ENCODE data around the gene NR1H3. TPM values are rescaled to one million over a fixed set of nuclear protein-coding genes. Genes with fewer than 3 reads are reported as not detected.

The NR1H3 gene
- total RNA-seq, 1 donor from 2014 or later, result 14.2 TPM

DNA sequence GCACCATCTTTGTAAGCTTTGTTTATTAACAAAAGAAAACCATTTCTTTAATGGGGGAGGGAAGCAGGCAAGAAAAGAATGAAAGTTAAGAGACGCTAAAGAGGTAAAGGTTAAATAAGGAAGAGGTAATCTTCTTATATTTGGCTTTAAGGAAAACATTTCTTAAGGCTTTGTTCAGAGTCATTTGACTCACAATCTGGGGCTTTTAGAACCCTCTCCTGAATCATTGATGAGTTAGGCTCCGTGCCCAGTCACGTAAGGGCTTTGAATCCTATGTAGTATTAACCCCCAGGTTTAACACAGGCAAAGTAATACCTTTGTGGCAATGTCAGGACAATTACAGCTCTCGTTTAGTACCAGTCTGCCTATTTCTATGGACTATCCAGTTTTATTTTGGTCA, 38.2 kb downstream of the NR1H3 start:
- Mint-ChIP-seq H3K4me3 (no peak overlapping the region), H3K27me3 (no peaks in the 10 kb centered on the region), H3K36me3 (peaks cover 49% of the 10 kb centered on the region), H3K4me1 (ENCODE audit: unreplicated experiment) (no peaks in the 10 kb centered on the region), H3K9me3 (peaks cover 15% of the 10 kb centered on the region), H3K27ac (no peak overlapping the region)
- TF ChIP-seq, protein P1, sequence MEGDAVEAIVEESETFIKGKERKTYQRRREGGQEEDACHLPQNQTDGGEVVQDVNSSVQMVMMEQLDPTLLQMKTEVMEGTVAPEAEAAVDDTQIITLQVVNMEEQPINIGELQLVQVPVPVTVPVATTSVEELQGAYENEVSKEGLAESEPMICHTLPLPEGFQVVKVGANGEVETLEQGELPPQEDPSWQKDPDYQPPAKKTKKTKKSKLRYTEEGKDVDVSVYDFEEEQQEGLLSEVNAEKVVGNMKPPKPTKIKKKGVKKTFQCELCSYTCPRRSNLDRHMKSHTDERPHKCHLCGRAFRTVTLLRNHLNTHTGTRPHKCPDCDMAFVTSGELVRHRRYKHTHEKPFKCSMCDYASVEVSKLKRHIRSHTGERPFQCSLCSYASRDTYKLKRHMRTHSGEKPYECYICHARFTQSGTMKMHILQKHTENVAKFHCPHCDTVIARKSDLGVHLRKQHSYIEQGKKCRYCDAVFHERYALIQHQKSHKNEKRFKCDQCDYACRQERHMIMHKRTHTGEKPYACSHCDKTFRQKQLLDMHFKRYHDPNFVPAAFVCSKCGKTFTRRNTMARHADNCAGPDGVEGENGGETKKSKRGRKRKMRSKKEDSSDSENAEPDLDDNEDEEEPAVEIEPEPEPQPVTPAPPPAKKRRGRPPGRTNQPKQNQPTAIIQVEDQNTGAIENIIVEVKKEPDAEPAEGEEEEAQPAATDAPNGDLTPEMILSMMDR (conservative IDR thresholded peaks at IDR 0.05), result no peak
- no peak for DNase-seq (ENCODE audit: extremely low spot score, unreplicated experiment)

DNA sequence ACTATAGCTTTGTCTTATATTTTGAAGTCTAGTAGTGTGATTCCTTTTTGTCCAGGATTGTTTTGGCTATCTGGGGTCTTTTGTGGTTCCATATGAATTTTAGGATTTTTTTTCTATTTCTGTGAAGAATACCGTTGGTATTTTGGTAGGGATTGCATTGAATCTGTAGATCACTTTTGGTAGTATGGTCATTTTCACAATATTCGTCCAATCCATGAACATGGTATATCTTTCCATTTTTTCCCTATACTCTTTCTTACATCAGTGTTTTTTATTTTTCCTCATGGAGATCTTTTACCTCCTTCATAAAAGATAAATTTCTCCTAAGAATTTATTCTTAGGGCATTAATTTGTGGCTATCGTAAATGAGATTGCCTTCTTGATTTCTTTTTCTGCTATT, 41.3 kb downstream of the NR1H3 start:
- Mint-ChIP-seq H3K27me3 (no peaks in the 10 kb centered on the region), H3K36me3 (peaks cover 66% of the 10 kb centered on the region), H3K4me3 (no peak overlapping the region), H3K27ac (no peak overlapping the region), H3K4me1 (ENCODE audit: unreplicated experiment) (no peaks in the 10 kb centered on the region), H3K9me3 (peaks cover 20% of the 10 kb centered on the region)
- TF ChIP-seq, protein P1 (conservative IDR thresholded peaks at IDR 0.05), result no peak
- no peak for DNase-seq (ENCODE audit: extremely low spot score, unreplicated experiment)

DNA sequence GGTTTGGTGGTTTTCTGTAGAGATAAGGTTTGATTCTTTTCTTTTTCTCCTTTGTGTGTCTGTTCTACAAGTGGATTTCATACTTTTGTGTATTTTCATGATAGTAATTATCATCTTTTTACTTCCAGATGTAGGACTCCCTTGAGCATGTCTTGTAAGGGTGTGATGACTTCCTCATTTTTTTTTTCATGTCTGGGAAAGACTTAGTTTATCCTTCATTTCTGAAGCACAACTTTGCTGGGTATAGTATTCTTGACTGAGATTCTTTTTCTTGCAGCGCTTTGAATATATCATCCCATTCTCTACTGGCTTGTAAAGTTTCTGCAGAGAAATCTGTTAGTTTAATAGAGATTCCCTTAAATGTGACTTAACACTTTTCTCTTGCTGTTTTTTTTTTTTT, 45.1 kb downstream of the NR1H3 start:
- H3K9me3 Mint-ChIP-seq, result peaks cover 20% of the 10 kb centered on the region
- H3K27ac Mint-ChIP-seq, result no peak overlapping the region
- no peaks in the 10 kb centered on the region for H3K27me3 Mint-ChIP-seq
- H3K4me1 Mint-ChIP-seq (ENCODE audit: unreplicated experiment), result no peaks in the 10 kb centered on the region
- no peak overlapping the region for H3K4me3 Mint-ChIP-seq
- peaks cover 61% of the 10 kb centered on the region for H3K36me3 Mint-ChIP-seq
- TF ChIP-seq, protein P1 (conservative IDR thresholded peaks at IDR 0.05), result no peak
- no peak for DNase-seq (ENCODE audit: extremely low spot score, unreplicated experiment)

DNA sequence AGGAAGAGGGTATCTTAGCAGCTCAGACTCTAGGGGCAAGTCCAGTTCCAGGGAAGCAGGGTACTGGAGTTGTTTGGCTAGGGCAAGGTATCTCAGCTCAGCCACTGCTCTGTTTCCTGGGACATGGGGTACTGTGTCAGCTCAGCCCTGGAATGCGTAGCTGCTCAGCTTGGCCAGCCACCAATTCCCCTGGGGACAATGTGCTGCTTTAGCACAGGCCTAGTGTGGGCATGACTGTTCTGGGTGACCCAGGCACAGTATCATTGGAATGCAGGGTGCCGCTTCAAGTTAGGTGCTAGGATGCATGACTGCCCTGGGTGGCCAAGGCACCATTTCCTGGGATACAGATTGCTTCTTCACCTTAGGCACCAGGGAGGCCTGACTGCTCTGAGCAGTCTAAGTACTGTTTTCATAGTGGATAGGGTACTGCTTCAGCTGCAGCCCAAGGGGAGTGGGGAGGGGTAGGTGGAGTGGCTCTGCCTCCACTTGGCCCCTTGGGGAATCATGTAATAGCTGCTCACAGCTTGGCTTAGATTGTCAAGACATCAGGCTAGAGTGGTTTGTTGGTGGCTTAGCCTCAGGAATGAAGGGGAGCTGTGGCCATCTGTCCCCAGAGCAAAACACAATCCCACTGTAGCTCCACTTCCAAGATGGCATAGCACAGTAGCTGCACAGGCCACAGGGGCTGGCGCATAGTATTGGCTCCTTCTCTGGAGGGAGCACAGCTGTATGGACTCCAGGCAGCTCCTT, 48.1 kb downstream of the NR1H3 start:
- peaks cover 46% of the 10 kb centered on the region for H3K36me3 Mint-ChIP-seq

DNA sequence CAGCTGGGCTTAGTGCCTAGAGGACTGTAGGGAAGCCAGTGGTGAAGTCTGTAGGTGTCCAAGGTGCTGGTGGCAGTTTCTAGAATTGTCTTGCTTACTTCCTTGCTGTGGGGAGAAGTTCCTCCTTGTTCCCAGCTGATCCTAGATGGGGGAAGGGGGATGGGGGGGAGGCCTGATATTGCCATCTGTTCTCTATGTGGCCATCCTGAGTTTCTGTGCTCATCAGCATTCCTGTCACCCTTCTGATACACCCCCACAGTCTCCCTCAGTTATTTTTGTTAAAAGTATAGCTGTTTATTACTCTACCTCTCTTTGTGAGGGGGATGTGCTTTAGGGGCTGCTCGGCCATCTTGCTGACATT, 48.7 kb downstream of the NR1H3 start:
- Mint-ChIP-seq H3K4me1 (ENCODE audit: unreplicated experiment) (no peaks in the 10 kb centered on the region), H3K27ac (no peak overlapping the region), H3K36me3 (peaks cover 41% of the 10 kb centered on the region), H3K27me3 (no peaks in the 10 kb centered on the region), H3K4me3 (no peak overlapping the region), H3K9me3 (peaks cover 5% of the 10 kb centered on the region)
- DNase-seq (ENCODE audit: extremely low spot score, unreplicated experiment), result no peak
- TF ChIP-seq, protein P1 (conservative IDR thresholded peaks at IDR 0.05), result no peak

More for the DNA sequence above, 48.1 kb downstream of the NR1H3 start:
- Mint-ChIP-seq H3K27me3 (no peaks in the 10 kb centered on the region), H3K9me3 (peaks cover 5% of the 10 kb centered on the region), H3K4me1 (ENCODE audit: unreplicated experiment) (no peaks in the 10 kb centered on the region), H3K4me3 (no peak overlapping the region), H3K27ac (no peak overlapping the region)
- TF ChIP-seq, protein P1 (conservative IDR thresholded peaks at IDR 0.05), result no peak
- no peak for DNase-seq (ENCODE audit: extremely low spot score, unreplicated experiment)

All from type B pancreatic cell (in vitro differentiated cells).